CD4-positive, alpha-beta T cell treated with Interleukin-17A for 1 hour (primary cell): ENCODE measurements around the gene FAM120C.

ENCODE experiments used
- DNase-seq: peaks from one replicate; pipeline ENCODE4 v3.0.0-alpha.2; 2020

The FAM120C gene

DNA sequence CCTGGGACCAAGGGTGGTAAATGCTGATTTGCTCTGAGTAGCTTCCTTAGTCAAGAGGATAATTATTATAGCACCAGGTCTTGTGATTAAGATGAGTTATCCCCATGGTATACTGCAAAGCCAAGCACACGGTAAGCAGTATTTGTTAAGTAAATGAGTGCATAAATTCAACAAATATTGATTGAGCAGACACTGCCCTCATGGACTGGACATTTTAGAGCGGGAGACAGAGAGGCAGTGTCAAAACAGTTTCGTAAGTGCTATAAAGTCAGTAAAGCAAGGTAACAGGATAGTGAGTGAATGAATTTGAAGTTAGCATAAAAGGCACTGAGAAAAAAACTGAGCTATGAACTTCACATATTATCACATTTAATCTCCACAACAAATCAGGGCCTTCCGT lies 152.7 kb downstream of the FAM120C start:
- DNase-seq, result no peak

DNA sequence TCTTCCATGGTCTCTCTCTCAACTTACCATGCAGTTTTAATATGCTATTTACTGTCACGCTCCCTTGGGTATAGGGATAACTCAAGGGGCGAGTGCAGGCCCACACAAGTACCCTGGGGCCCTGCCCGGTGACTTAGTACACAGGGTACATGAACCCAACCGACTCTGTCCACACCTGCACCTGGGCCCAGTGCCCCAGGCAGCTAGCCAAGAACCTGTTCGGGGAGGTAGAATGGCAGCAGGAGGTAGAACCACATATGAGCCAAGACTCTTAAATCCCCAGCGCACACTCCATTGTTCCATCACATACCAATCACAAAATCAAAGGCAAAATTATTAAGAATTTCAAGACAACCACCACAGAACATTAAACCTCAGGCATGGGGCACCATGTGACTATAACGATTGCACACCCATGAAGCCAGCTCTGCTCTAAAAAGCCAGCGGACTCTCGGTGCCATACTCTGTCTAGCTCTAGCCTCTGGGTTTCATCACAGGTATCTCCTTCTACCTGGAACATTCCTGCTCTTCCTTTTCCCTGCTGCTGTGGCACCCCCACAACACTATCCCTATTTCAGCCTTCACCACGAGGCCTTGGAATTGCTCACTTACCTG lies 153.4 kb downstream of the FAM120C start:
- no peak for DNase-seq

DNA sequence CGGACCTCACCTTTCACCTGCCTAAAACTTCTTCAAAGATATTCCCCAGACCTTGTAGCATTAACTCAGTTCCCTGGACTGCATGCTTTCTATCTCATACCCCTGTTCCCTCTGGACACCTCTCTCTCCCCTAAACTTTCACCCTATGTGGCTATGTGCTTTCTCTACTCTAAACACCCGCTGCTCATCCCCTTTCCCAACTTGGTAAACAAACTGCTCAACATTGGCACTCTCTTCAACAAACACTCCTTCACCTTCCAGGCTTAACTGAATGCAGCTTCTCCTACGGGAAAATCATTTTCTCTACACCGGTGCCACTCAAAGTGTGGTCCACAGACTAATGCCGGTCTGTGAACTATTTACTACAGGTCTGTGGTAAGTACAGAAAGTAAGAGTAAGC lies 158.7 kb downstream of the FAM120C start:
- DNase-seq, result no peak
